ENCODE measurements around the gene FAM149A.

GRCh38 chr4:186203406-186203805 lies 98.9 kb downstream of the FAM149A start:
- TF ChIP-seq CTCF (IDR thresholded peaks at IDR 0.05; ENCODE audit: low read depth, low read length, missing input control): no peak
- no peak for TF ChIP-seq JUND (IDR thresholded peaks at IDR 0.05)
- no peak for TF ChIP-seq REST (IDR thresholded peaks at IDR 0.05)
- TF ChIP-seq RAD21 (IDR thresholded peaks at IDR 0.05): no peak
- no peak for TF ChIP-seq MAX (IDR thresholded peaks at IDR 0.05)

Measured in liver (tissue), 3 donors.